MM.1S (cell line): ENCODE data around the gene COL5A1.

Experiments used
- DNase-seq: peaks from one replicate; pipeline ENCODE4 v3.0.0-alpha.2; 2015
- H2AFZ ChIP-seq: fragments of 300-600 bp; sonication (generic); 2 replicates; pipeline ENCODE4 v1.6.0; 2016; ENCODE audit warnings: antibody characterized with exemption, low read length
- H3F3A ChIP-seq: fragments of 300-600 bp; sonication (generic); 2 replicates; pipeline ENCODE4 v1.6.1; 2016; ENCODE audit warnings: mild to moderate bottlenecking, antibody characterized with exemption, low read length, moderate library complexity, mixed read lengths; ENCODE audit not compliant: insufficient read depth
- H3K27ac ChIP-seq: fragments of 300-600 bp; sonication (generic); 2 replicates; pipeline ENCODE4 v1.5.1; 2016; ENCODE audit warnings: mild to moderate bottlenecking, low read length
- H3K27me3 ChIP-seq: fragments of 300-600 bp; sonication (generic); replicated peaks from 2 replicates; pipeline ENCODE4 v1.6.0; 2016; ENCODE audit warnings: low read length; ENCODE audit not compliant: insufficient read depth
- H3K36me3 ChIP-seq: fragments of 300-600 bp; sonication (generic); replicated peaks from 2 replicates; pipeline ENCODE4 v1.6.1; 2016; ENCODE audit warnings: mild to moderate bottlenecking, low read length, mixed read lengths; ENCODE audit not compliant: insufficient read depth
- H3K4me1 ChIP-seq: fragments of 300-600 bp; sonication (generic); 2 replicates; pipeline ENCODE4 v1.6.1; 2016; ENCODE audit warnings: low read length, mixed read lengths
- H3K4me2 ChIP-seq: fragments of 300-600 bp; sonication (generic); 2 replicates; pipeline ENCODE4 v1.6.0; 2016; ENCODE audit warnings: low read depth, low read length
- H3K4me3 ChIP-seq: fragments of 300-600 bp; sonication (generic); 2 replicates; pipeline ENCODE4 v1.5.1; 2016; ENCODE audit warnings: low read length, mixed read lengths
- H3K79me2 ChIP-seq: fragments of 300-600 bp; sonication (generic); 2 replicates; pipeline ENCODE4 v1.6.1; 2016; ENCODE audit warnings: mixed run types, low read length, mixed read lengths
- H3K9ac ChIP-seq: fragments of 300-600 bp; sonication (generic); 2 replicates; pipeline ENCODE4 v1.6.1; 2016; ENCODE audit warnings: low read length, mixed read lengths
- H3K9me2 ChIP-seq: fragments of 300-600 bp; sonication (generic); replicated peaks from 2 replicates; pipeline ENCODE4 v1.6.1; 2016; ENCODE audit warnings: mild to moderate bottlenecking, low read length, mixed read lengths; ENCODE audit not compliant: insufficient read depth
- H3K9me3 ChIP-seq: fragments of 300-600 bp; sonication (generic); replicated peaks from 2 replicates; pipeline ENCODE4 v1.6.1; 2016; ENCODE audit warnings: mild to moderate bottlenecking, low read length, mixed read lengths; ENCODE audit not compliant: insufficient read depth
- H4K20me1 ChIP-seq: fragments of 300-600 bp; sonication (generic); 2 replicates; pipeline ENCODE4 v1.6.1; 2016; ENCODE audit warnings: mild to moderate bottlenecking, low read length, moderate library complexity, mixed read lengths; ENCODE audit not compliant: insufficient read depth
- EZH2 ChIP-seq: fragments of 300-600 bp; sonication (generic); optimal IDR thresholded peaks from 2 replicates; pipeline ENCODE3; 2017; ENCODE audit warnings: low read depth, mild to moderate bottlenecking, antibody characterized with exemption, low read length, mixed read lengths
- EZH2phosphoT487 ChIP-seq: fragments of 300-600 bp; sonication (generic); IDR thresholded peaks from 2 replicates; pipeline ENCODE4 v1.6.1; 2018; ENCODE audit warnings: antibody characterized with exemption, low read length
- TF ChIP-seq, protein P1 (sequence below): fragments of 300-600 bp; sonication (generic); IDR thresholded peaks from 2 replicates; pipeline ENCODE4 v1.5.1; 2016; ENCODE audit warnings: antibody characterized with exemption, low read length, mixed read lengths

The COL5A1 gene

DNA sequence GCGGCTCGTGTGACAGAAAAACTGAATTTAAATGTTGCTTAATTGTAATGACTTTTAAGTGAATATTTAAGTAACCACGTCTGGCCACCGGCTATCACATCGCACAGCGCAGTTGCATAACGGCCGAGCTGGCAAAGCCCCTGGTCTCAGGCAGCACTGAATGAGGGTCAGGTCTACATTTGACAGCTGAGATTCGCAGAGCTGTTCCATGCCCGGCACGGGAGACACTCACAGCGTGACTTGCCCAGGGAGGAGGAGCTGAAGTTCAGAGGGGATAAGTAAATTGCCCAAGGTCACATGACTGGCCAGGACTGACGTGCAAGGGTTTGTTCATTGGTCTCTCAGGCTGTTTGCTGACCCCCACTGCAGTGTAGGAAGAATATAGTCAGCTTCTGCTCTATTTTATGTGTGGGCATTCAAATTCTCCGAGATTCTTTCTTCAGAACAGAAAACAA lies 17.4 kb upstream of the COL5A1 start:
- no peak overlapping the region for H3K27ac ChIP-seq
- no peak overlapping the region for H3K4me2 ChIP-seq

DNA sequence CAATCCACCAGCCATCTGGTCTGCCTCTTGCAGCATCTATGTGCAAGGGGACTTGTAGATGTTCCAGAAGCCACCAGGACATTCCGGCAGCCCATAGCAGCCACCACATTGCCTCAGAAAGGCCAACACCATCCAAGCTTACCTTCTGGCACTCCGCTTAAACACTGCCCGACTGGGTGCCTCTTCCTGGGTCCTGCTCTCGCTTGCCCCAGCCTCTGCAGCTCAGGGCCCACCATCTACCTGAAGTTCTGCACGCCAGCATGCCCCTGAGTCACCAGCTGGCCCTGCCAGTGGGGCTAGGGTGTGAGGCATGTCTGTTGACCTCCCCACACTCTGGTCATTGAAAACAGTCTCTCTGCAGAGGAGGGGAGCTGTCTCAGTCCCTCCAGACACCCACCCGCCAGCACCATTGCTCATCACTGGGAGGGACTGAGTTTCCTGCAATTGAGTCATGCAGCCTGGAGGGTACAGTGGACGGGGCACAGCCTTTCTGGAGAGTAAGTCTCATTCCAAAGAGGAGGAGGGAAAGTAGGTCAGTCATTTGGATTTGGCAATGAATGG lies 16.9 kb upstream of the COL5A1 start:
- no peak overlapping the region for H3K27ac ChIP-seq
- H3K4me1 ChIP-seq = no peaks in the 10 kb centered on the region
- no peak overlapping the region for H2AFZ ChIP-seq
- H3K9me2 ChIP-seq = no peaks in the 10 kb centered on the region
- H3K9ac ChIP-seq = no peak overlapping the region
- no peaks in the 10 kb centered on the region for H3K79me2 ChIP-seq
- no peak for DNase-seq
- TF ChIP-seq EZH2phosphoT487 = no peak
- TF ChIP-seq, protein P1, sequence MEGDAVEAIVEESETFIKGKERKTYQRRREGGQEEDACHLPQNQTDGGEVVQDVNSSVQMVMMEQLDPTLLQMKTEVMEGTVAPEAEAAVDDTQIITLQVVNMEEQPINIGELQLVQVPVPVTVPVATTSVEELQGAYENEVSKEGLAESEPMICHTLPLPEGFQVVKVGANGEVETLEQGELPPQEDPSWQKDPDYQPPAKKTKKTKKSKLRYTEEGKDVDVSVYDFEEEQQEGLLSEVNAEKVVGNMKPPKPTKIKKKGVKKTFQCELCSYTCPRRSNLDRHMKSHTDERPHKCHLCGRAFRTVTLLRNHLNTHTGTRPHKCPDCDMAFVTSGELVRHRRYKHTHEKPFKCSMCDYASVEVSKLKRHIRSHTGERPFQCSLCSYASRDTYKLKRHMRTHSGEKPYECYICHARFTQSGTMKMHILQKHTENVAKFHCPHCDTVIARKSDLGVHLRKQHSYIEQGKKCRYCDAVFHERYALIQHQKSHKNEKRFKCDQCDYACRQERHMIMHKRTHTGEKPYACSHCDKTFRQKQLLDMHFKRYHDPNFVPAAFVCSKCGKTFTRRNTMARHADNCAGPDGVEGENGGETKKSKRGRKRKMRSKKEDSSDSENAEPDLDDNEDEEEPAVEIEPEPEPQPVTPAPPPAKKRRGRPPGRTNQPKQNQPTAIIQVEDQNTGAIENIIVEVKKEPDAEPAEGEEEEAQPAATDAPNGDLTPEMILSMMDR = no peak
- no peak for TF ChIP-seq EZH2
- H3K4me3 ChIP-seq = no peak overlapping the region
- H3K4me2 ChIP-seq = no peak overlapping the region
- H3K27me3 ChIP-seq = peaks cover 94% of the 10 kb centered on the region
- no peaks in the 10 kb centered on the region for H3F3A ChIP-seq
- no peaks in the 10 kb centered on the region for H3K9me3 ChIP-seq
- no peaks in the 10 kb centered on the region for H4K20me1 ChIP-seq
- H3K36me3 ChIP-seq = no peaks in the 10 kb centered on the region

More for the DNA sequence above, 17.4 kb upstream of the COL5A1 start:
- no peaks in the 10 kb centered on the region for H3K36me3 ChIP-seq
- no peaks in the 10 kb centered on the region for H3K9me3 ChIP-seq
- H3F3A ChIP-seq = no peaks in the 10 kb centered on the region
- TF ChIP-seq EZH2 = no peak
- TF ChIP-seq EZH2phosphoT487 = no peak
- no peak overlapping the region for H2AFZ ChIP-seq
- H3K4me3 ChIP-seq = no peak overlapping the region
- no peak for DNase-seq
- no peak overlapping the region for H3K9ac ChIP-seq
- H3K9me2 ChIP-seq = no peaks in the 10 kb centered on the region
- no peaks in the 10 kb centered on the region for H3K79me2 ChIP-seq
- H4K20me1 ChIP-seq = no peaks in the 10 kb centered on the region
- H3K4me1 ChIP-seq = no peaks in the 10 kb centered on the region
- peaks cover 94% of the 10 kb centered on the region for H3K27me3 ChIP-seq

DNA sequence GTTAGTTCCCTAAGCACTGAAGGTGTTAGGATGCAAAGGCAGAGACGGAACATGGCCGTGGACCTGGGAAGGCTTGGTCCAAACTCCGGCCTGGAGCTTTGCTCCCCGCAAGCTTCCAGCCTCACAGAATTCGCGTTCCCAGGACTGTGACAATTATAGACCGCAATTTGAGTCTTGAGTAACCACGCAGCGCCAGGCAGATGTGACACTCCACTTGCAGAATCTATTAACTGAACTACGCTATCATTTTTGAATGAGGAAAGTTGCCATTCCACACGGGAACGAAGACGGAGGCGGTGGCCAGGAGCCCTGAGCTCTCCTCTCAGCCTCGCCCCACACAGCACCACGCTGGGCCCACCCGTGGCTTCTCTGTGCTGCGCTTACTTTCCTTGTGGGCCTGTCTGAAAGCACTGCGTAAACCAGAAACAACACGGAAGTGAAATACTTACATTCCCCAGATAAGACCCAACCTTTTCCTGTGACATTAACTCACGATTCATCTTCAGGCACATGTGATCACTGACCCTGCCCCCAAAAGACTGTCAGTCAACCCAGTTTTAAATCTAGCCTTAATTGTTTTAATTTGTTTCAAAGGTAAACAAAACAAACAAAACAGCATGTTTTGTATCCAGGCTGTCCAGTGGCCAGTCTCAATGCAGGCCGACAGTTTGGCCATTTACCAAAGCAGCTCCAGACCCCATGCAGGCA lies 16.1 kb upstream of the COL5A1 start:
- TF ChIP-seq, protein P1 = no peak
- TF ChIP-seq EZH2phosphoT487 = no peak
- TF ChIP-seq EZH2 = no peak
- H3K79me2 ChIP-seq = no peaks in the 10 kb centered on the region
- no peak overlapping the region for H3K4me3 ChIP-seq
- no peak overlapping the region for H2AFZ ChIP-seq
- no peak overlapping the region for H3K9ac ChIP-seq
- H3K27me3 ChIP-seq = peaks cover 96% of the 10 kb centered on the region
- H3K36me3 ChIP-seq = no peaks in the 10 kb centered on the region
- no peaks in the 10 kb centered on the region for H3F3A ChIP-seq
- DNase-seq = no peak
- no peak overlapping the region for H3K27ac ChIP-seq
- H3K4me2 ChIP-seq = no peak overlapping the region
- H3K9me3 ChIP-seq = no peaks in the 10 kb centered on the region
- no peaks in the 10 kb centered on the region for H3K4me1 ChIP-seq
- H4K20me1 ChIP-seq = no peaks in the 10 kb centered on the region
- H3K9me2 ChIP-seq = no peaks in the 10 kb centered on the region

DNA sequence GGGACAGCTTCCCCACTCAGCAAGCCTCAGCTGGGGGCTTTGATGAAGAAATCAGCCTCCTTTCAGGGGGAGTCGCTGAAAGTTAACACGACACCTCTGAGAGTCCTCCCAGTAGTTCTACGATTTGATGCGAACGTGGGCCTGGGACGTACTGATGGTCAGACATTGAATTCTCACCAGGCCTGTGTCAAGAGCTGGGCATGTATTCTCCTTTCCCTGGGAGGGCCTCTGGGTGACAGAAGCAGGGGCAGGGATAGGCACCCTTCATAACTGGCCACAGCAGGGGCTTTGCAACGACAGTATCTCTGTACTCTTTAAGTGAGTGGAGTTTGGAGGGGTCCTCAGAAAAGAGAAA lies 15.6 kb upstream of the COL5A1 start:
- Histone ChIP-seq H3K4me2 (no peak overlapping the region), H3K9me2 (no peaks in the 10 kb centered on the region), H3K36me3 (no peaks in the 10 kb centered on the region), H4K20me1 (no peaks in the 10 kb centered on the region), H3F3A (no peaks in the 10 kb centered on the region), H2AFZ (no peak overlapping the region), H3K79me2 (no peaks in the 10 kb centered on the region), H3K9ac (no peak overlapping the region), H3K27me3 (peaks cover 96% of the 10 kb centered on the region), H3K9me3 (no peaks in the 10 kb centered on the region), H3K4me1 (no peaks in the 10 kb centered on the region), H3K27ac (no peak overlapping the region), H3K4me3 (no peak overlapping the region)
- DNase-seq = no peak
- no peak for TF ChIP-seq EZH2phosphoT487
- no peak for TF ChIP-seq EZH2
- TF ChIP-seq, protein P1 = no peak
